ENCODE results near the gene SLC1A2.

SLC1A2 gene

DNA sequence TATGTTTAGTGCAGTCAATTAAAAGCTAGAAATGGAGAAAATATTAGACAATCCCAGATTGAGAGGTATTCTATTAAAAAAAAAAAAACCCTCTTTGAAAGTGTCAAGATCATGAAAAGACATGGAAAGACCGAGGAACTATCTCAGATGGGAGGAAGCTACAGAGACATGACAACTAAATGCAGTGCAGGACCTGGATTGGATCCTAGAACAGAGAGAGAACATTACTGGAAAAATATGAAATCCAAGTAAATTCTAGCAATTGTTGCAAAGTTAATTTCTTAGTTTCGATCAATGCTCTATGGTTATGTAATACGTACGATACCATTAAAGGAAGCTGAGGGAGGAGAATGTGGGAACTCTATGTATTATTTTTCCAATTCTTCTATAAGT, 43.2 kb downstream of the SLC1A2 start:
- DNase-seq (ENCODE audit: low read depth): no peak

DNA sequence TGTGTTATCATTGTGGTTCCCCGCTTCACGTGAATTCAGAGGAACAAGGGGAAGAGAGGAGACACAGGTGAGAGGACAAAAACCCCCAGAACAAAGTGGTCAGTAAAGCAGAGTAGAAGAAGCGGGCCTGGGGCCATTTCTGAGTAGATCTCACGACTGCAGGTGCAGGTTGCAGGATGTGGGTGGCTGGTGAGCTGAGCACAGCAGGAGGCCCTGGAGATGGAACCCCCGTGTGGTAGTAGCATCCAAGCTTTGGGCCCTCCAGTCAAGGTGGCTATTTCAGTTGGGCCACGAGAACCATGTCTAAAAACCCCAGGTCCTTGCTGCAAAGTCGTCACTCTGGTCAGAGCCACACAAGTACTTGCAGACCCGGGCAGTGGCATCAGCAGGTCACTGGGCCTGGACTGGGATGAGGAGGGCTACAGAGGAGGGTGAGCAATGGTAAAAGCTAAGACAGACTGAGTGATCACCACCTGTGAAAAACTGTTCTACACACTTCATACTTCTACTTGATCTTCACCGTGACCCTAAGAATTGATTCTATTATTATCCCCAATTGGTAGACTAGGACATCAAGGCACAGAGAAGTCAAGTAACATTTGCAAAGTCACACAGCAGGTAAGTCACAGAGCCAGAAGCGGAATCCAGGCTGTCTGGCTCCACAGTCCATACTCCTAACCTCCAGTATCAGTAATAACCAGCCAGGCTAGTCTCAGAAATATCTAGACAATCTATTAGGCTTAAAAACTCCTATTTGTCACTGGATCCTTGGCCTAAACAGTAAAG, 43.8 kb downstream of the SLC1A2 start:
- no peak for DNase-seq (ENCODE audit: low read depth)

GRCh38 chr11:35373284-35373933, 45.9 kb downstream of the SLC1A2 start:
- DNase-seq (ENCODE audit: low read depth): no peak

DNA sequence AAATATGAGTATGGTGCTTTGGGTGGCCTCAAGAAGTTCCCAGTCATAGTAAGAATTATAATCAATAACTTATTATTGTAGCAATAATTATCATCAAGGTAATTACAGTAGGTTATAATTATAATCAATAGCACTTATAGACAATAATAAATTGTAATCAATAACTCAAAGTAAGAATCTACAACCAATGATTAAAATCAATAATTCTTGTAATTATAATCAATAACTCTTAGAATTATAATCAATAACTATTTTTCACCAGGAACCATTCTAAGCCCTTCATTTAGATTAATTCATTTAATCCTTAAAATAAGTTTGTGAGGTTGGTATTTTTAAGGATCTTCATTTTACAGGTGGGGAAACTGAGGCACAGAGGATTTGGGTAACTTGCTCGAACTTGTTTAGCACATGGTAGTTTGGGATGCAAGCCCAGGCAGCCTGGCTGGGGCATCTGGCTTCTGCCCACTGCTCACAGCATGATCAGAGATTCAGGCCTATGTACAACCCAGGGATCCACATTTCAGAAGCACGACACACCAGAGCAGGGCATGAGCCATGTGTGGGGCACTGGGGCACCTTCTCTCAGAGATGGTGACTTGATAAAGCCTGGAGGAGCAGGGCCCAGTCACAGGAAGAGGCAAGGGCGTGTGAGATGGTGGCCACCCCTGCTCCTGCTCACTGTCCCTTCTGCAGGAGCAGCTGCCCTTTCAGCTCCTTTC, 46.6 kb downstream of the SLC1A2 start:
- DNase-seq (ENCODE audit: low read depth): no peak

DNA sequence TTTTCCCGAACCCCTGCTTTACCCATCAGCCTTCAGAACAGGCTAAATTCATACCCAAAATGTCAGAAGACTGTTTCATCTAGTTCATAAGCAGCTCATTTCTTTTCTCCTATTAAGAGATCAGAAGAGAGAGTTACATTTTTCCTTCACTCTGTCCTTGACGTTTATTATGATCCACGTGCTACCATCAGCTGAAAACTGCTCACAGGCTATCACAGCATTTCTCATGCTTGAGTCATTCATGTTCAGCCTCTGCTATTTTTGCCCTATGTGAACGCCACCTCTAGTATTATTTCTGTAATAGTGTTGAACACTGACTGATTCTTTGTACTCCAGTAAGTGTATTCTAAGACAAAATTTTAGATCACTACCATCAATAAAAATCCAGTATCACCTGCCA, 51.9 kb downstream of the SLC1A2 start:
- no peak for DNase-seq (ENCODE audit: low read depth)

DNA sequence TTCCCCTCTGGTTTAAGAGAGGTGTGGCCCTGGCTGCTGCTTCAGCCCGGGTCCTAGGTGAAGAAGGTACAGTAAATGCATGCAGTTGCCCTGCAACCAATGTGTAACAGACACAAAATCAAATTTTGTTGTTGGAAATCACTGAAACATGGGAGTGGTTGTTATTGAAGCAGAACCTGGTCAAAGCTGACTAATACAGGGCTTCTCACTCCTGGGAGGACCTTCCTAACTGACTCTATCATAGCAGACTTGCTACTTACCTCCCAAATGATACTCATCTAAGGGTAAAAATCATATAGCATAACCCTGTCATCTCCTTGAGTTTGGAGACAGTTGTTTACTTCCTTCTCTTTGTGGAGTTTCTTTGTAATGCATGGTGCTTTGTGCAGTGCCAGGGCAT, 52.6 kb downstream of the SLC1A2 start:
- no peak for DNase-seq (ENCODE audit: low read depth)

DNA sequence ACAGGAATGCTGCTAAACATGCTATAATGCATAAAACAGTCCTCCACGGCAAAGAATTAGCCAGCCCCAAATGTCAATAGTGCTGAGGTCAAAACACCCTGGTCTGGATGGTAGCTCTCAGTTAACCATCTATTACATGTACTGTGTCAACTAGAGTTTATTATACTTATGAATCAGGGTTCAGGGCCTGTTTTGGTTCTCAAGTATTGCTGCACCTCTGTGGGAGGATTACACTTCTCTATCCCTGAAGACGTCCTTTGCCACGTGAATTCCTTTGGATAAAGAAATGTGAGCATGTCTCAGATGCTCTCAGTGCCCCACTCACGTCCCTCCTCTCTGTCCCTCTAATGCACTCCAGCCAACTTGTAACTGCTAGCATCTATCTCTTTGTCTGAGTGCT, 53.4 kb downstream of the SLC1A2 start:
- no peak for DNase-seq (ENCODE audit: low read depth)

- DNase-seq (ENCODE audit: low read depth): no peak
These were observed 54.0 kb downstream of the SLC1A2 start for GRCh38 chr11:35365395-35365794.

GRCh38 chr11:35363854-35364780, 55.2 kb downstream of the SLC1A2 start:
- no peak for DNase-seq (ENCODE audit: low read depth)

DNA sequence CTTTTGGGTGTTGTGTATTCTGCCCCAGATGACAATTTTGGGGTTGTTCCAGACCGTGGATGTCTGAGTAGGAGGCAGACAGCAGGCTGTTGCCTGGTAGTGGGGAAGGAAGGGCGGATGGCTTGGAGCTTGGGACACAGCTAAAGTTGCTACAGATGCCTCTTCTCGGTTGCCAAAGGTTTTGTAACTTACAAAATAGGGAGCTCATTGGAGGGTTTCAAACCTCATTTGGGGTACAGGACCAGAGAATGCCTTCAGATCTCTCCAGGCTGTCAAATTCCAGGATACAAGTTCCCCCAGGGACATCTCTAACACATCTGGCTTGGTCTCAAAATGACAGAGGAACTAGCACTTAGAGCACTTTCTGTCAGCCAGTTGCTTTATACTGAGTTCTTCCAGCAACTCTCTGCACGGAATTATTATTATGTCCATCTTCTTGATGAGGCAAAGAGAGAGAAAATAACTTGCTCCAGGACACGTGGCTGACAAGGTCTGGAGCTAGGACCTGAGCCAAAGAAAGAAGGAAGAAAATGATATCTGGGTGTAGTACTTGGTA, 56.0 kb downstream of the SLC1A2 start:
- no peak for DNase-seq (ENCODE audit: low read depth)

GRCh38 chr11:35362521-35362980, 56.8 kb downstream of the SLC1A2 start:
- no peak for DNase-seq (ENCODE audit: low read depth)

GRCh38 chr11:35360055-35360530, 59.3 kb downstream of the SLC1A2 start:
- no peak for DNase-seq (ENCODE audit: low read depth)

DNA sequence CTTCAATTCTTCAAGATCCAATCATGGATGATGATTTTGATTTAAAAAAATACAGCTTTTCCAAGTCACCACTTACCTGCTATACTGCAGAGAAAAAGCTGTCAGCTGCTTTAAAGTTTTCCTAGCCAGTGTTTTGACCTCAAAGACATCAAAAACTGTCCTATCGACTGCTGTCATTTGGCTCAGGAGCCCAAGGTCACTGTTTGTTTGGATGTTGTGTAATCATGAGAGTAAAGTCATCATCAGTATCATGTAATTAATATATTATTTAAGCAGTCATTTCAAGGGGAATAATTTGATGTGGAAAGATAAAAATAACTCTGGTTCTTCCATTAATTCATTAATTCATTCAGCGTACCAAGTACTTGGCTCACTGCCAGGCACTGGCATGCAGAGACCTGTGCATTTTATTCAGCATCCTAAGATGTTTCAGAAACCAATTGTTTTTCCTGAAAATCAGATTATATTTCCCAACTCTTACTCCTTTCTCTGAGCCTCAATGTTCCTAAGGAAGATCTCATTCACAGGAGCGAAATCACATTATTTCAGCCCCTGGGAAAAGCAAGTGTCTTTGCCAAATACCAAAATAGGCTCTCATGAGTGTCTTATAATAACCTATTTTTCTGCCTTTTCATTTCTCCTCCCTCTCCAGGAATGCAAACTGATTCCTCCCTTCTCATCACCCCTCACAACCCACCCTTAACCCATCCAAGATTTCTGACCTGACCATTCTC, 59.9 kb downstream of the SLC1A2 start:
- DNase-seq (ENCODE audit: low read depth): no peak

DNA sequence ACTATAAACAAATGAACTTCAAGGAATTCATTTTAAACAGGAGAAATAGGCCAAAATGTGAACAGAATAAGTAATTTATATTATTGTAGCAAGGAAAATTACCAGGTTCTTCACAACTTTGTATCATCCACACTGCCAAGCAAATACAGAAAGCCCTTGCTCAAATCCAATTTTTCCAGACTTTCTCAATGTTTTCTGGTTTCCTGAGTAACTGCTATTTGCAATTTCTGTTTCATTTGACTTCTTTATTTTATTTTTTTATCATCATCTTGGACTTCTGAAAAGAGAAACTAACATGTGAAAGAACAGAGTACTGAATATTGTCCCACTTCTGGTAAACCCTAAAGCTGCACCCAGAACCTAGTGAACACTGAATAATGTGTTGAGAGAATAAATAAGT, 61.0 kb downstream of the SLC1A2 start:
- DNase-seq (ENCODE audit: low read depth): no peak

DNA sequence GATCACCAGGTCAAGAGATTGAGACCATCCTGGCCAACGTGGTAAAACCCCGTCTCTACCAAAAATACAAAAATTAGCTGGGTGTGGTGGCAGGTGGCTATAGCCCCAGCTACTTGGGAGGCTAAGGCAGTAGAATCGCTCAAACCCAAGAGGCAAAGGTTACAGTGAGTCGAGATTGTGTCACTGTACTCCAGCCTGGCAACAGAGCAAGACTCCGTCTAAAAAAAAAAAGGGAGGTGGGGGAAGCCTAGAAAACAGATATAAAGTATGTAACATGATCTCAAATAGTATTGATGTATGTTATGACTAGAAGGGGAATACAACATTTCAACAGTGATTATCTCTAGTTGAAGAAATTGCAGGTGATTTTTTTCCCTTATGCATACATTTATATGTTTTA, 61.4 kb downstream of the SLC1A2 start:
- DNase-seq (ENCODE audit: low read depth): no peak

GRCh38 chr11:35355102-35355749, 64.1 kb downstream of the SLC1A2 start:
- no peak for DNase-seq (ENCODE audit: low read depth)

DNA sequence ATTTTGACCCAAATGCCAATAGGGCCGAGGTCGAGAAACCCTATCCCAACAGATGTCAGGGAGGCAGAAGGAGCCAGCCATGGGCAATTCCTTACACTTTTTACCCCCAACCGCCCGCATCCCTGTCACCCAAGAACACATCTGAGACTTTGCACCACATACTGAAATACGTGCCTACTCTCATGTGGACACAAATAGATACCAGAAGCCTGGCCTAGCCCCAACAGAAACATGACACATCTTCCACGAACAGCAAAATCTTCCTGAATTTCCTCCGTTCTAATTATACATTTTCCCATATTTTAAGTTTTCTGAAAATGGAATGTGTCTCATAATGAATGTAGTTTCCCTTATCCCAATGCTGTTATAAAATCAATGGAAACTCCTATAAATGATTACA, 64.7 kb downstream of the SLC1A2 start:
- DNase-seq (ENCODE audit: low read depth): no peak

DNA sequence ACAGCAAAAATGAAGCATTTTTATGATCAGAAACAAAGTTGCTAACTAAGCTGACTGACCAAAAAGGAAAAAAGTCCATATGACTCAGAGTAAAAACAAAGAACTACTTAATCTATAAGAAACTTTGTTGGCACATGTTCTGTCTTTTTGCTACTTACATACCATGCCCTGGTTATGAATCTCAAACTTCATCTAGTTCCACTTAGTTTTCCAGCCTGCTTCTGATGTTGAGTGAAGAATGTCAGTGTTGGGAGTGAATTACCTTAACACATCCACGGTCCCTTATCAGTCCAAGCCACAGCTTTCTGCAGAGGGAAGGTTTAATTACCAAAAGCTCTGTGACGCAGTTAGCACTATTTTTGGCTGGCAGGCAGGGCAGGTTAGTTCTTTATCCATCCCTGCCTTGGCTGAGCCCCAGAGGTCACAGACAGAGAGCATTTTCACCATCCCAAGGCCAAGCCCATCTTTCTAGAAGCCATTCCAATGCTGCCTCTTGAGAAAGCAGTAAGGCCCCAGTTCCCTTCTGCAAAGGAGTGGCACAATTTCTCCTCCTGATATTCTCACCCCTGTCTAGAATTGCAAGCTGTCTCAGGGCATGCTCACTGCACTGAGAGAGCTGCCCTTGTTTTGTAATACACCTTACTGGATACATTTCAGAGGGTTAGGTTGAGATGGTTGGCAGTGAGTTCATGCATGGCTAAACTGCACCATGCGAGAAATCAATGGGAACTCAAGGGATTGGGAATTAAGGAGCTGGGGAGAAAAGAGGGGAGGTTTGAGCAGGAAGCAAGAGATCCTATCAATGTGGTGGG, 67.1 kb downstream of the SLC1A2 start:
- DNase-seq (ENCODE audit: low read depth): no peak

DNA sequence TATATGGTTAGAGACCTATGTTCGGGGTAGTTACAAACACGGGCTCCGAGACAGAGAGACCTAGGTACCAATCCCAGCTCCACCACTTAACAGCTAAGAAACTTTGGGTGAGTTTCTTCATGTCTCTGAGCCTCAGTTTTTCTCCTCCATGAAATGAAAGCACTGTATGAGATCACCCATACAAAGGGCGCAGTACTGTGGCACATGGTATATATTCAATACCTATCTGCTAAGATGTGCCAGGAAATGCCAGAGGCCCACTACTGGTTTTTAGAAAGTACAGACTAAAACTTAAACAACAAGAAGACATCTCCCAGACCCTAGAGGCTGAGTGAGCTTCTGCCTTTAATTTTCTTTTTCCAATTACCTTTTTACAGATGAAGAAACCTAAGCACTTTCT, 69.5 kb downstream of the SLC1A2 start:
- no peak for DNase-seq (ENCODE audit: low read depth)
